Measurements from ENCODE around the gene PRXL2A. TPM values are rescaled to one million over a fixed set of nuclear protein-coding genes. Genes with fewer than 3 reads are reported as not detected.
"Not testable (repeated sequence)": the region's sequence is repeated elsewhere in the genome, so short reads cannot be mapped to it uniquely, and the experiment has no call there.

PRXL2A gene
- total and polyA plus RNA-seq, 5 donors, result 91.3 to 162 (median 105) TPM

DNA sequence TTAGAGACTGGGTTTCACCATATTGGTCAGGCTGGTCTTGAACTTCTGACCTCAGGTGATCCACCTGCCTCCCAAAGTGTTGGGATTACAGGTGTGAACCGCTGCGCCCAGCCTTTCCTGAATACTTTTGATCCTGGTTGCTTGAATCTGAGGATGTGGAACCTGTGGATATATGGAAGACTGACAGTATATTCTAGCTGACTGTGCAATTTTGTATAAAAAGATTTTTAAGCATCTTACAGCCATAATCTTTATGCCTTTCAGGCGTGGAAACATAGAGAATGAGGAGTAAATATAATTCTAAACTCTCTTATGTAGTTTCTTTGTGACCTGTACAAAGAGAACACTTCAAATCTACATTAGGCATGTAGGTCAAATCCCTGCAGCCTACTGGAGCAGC lies 61.9 kb downstream of the PRXL2A start:
- Histone ChIP-seq H3K27me3 (ENCODE audit: control insufficient read depth, insufficient read depth) (no peaks in the 10 kb centered on the region), H3K27ac (ENCODE audit: low read length) (no peak overlapping the region), H3K9me3 (ENCODE audit: control insufficient read depth, low read length) (no peaks in the 10 kb centered on the region), H3K4me3 (ENCODE audit: low read length) (no peak overlapping the region), H3K4me1 (ENCODE audit: control insufficient read depth, insufficient read depth, low read length) (peaks cover 44% of the 10 kb centered on the region)
- no peak for ATAC-seq
- no peak for DNase-seq
- WGBS, result 94% methylated on average over 3 of the region's 3 CpGs
- intact Hi-C loops (cut with DNase I), result no loop called here

DNA sequence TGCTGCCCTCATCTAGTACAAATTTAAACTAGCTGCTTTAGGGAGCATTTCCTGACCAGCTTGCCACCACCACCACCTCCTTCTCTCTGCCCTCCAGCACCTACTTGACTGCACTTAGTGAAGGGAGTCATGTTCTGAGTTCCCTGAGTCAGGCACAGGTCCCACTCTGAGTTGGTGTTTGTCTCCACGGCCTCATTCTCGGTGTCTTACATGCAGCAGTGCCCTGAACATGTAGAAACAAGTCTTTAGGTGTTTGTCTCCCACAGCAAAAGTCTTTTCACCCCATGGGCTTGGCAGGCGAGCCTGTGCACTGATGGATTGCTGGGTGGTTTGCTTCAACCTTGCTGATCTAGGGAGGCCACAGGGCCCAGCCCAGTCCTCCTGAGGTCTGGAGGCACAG lies 62.6 kb downstream of the PRXL2A start:
- DNase-seq (no peak), ATAC-seq (no peak)
- H3K27me3 ChIP-seq (ENCODE audit: control insufficient read depth, insufficient read depth), result no peaks in the 10 kb centered on the region
- H3K4me3 ChIP-seq (ENCODE audit: low read length), result no peak overlapping the region
- H3K9me3 ChIP-seq (ENCODE audit: control insufficient read depth, low read length), result no peaks in the 10 kb centered on the region
- peak overlapping the region; percentile 31 for H3K27ac ChIP-seq (ENCODE audit: low read length)
- WGBS, result 84% methylated on average over 3 of the region's 3 CpGs
- H3K4me1 ChIP-seq (ENCODE audit: control insufficient read depth, insufficient read depth, low read length), result peaks cover 40% of the 10 kb centered on the region
- intact Hi-C loops (cut with DNase I), result no loop called here

DNA sequence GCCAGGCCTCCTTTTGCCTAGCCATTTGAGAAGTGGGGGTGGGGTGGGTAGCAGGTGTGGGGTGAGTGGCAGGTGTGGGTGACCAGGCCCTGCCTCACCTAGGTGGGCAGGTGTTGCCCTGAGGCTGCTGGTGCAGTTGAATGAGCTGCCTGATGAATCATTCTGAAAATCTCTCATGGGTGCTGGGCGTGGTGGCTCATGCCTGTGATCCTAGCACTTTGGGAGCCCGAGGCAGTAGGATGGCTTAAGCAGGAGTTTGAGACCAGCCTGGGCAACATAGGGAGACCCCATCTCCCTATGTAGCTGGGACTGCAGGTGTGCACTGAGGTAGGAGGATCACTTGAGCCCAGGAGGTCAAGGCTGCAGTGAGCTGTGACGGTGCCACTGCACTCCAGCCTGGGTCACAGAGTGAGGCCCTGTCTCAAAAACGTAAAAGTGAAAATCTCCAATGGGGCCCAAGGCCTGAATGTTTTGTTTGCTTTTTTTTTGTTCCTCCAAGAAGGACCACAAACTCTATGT lies 63.4 kb downstream of the PRXL2A start:
- intact Hi-C loops (cut with DNase I), result no loop called here
- peaks cover 36% of the 10 kb centered on the region for H3K4me1 ChIP-seq (ENCODE audit: control insufficient read depth, insufficient read depth, low read length)
- H3K27ac ChIP-seq (ENCODE audit: low read length), result peak overlapping the region; percentile 40
- no peak for ATAC-seq
- H3K9me3 ChIP-seq (ENCODE audit: control insufficient read depth, low read length), result no peaks in the 10 kb centered on the region
- H3K27me3 ChIP-seq (ENCODE audit: control insufficient read depth, insufficient read depth), result no peaks in the 10 kb centered on the region
- no peak overlapping the region for H3K4me3 ChIP-seq (ENCODE audit: low read length)
- 75% methylated on average over 4 of the region's 4 CpGs for WGBS
- DNase-seq, result no peak

DNA sequence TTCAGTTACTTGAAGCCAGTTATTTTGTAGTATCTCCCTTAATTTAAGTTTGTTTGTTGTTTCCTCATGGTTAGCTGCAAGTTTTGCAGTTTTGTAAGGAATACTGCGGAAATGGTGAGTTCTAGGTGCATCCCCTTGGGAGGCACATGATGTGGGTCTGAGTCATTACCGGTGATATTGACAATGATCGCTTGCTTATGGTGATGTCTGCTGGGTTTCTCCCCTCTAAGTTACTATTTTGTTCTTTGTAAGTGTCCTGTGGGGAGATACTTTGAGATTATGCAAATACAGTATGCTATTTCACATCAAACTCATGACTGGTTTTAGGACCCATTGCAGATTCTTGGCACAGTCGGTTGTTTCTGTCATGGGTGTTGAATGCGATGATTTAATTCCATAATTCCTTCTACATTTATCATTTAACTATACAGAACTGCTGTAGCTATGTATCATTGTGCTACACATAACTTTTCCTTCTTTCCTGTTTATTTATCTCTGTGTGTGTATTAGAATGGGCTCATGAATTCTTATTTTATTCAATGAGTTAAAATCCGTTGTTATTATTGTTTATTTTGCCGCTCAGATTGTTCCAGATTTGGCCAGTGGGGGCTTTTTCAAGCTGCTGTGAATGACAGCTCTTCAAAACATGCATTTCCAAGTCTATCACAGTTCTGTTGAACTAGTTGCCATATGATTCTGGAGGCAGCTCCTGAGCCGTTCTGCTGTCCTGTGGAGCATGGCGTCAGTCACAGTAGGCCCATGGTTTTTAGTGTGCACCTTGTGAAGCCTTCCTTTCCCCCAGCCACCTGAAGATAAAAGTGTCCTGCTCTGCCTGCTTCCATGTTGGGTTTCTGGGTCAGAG lies 64.1 kb downstream of the PRXL2A start:
- 58% methylated on average over 9 of the region's 9 CpGs for WGBS
- ATAC-seq, result no peak
- intact Hi-C loops (cut with DNase I), result no loop called here

DNA sequence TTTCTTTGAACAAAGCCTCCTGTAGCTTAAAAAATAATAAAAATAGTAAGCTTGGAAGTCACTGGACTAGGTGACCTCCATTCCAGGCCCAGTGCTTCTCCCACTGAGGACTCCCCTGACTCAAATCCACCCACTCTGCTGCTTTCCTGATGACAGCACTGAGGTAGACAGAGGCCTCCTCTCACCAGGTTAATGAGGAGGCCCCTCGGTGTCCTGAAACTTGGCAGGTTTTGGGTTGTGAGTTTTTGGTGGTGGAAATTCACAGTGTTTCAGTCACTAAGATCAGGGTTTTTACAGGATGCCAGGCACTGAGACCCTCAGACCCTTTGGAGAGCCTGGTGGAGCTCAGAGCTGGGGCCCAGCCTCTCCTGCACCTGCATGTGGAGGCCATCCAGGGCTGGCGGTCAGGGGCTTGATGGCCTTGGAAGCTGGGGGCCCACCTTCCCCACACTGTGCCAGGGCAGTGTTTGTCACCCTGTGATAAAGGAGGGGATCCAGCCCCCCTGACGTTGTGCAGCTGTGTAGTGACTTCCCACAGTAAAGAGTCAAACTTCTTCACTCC lies 64.8 kb downstream of the PRXL2A start:
- DNase-seq, result no peak
- intact Hi-C loops (cut with DNase I), result no loop called here
- H3K4me1 ChIP-seq (ENCODE audit: control insufficient read depth, insufficient read depth, low read length), result peaks cover 31% of the 10 kb centered on the region

More for the DNA sequence above, 64.1 kb downstream of the PRXL2A start:
- no peak overlapping the region for H3K27ac ChIP-seq (ENCODE audit: low read length)
- H3K27me3 ChIP-seq (ENCODE audit: control insufficient read depth, insufficient read depth), result no peaks in the 10 kb centered on the region
- DNase-seq, result no peak
- H3K9me3 ChIP-seq (ENCODE audit: control insufficient read depth, low read length), result no peaks in the 10 kb centered on the region
- no peak overlapping the region for H3K4me3 ChIP-seq (ENCODE audit: low read length)
- H3K4me1 ChIP-seq (ENCODE audit: control insufficient read depth, insufficient read depth, low read length), result peaks cover 33% of the 10 kb centered on the region

DNA sequence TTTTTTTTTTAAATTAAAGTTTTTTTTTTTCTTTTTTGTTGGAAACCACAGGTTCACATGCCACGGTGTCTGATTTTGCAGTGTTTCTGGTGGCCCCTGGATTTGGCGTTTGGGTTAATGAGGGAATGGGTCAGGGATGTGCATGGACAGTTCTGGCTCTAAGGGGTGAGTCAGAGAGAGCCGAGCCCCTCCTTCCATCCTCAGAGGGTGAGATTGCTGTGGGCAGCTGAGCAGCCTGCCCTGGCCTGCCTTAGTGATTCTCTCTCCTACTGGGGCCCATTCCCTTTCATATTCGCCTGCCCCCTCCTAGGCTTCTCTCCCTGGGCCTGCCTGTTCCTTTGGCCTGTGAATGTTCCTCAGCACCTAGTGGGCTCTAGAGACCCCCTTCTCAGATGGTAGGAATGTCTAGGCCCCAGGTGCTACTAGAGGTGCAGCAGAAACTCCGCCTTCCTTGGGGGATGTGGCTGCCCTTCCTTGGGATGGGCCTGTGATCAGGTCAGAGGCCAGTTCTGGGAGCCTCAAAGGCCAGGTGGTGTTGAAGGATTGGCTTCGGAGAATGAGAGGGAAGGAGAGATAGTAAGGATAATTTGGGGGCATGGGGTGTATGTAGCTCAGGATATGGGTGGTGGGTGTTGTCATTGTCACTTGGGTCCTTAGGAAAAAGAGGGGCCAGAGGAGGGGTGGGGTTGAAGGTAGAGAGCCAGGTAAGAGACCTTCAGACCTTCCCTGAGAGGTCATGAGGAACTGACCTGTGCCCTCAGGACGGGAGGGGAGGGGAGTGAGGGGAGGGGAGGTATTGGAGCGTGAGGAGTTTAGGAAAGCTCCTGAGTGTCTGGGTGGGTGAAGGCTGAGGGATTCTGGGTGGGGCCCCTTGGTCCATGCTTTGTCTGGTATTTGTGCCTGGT lies 65.6 kb downstream of the PRXL2A start:
- H3K27ac ChIP-seq (ENCODE audit: low read length), result no peak overlapping the region
- WGBS, result 81% methylated on average over 8 of the region's 8 CpGs
- no peaks in the 10 kb centered on the region for H3K9me3 ChIP-seq (ENCODE audit: control insufficient read depth, low read length)
- ATAC-seq (no peak), DNase-seq (no peak)
- H3K4me3 ChIP-seq (ENCODE audit: low read length), result no peak overlapping the region
- no peaks in the 10 kb centered on the region for H3K27me3 ChIP-seq (ENCODE audit: control insufficient read depth, insufficient read depth)
- intact Hi-C loops (cut with DNase I), result no loop called here
- H3K4me1 ChIP-seq (ENCODE audit: control insufficient read depth, insufficient read depth, low read length), result peaks cover 28% of the 10 kb centered on the region

More for the DNA sequence above, 64.8 kb downstream of the PRXL2A start:
- Histone ChIP-seq H3K27ac (ENCODE audit: low read length) (peak overlapping the region; percentile 1), H3K9me3 (ENCODE audit: control insufficient read depth, low read length) (no peaks in the 10 kb centered on the region), H3K27me3 (ENCODE audit: control insufficient read depth, insufficient read depth) (no peaks in the 10 kb centered on the region), H3K4me3 (ENCODE audit: low read length) (no peak overlapping the region)
- 72% methylated on average over 3 of the region's 3 CpGs for WGBS
- no peak for ATAC-seq

DNA sequence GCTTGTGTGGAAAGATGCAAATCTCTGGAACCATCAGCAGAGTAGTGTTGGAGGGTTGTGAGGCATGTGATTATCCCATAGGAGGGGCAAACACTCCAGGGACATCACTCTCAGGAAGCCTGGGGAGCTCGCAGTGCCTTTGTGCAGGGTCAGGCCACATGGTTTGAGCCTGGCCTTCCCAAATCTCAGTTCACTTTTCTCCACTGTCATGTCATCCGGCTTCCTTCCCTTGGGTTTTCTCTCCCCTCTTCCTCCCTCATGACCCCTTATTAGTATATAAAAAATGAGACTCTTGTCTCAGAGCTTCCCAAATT lies 66.2 kb downstream of the PRXL2A start:
- H3K27me3 ChIP-seq (ENCODE audit: control insufficient read depth, insufficient read depth), result no peaks in the 10 kb centered on the region
- peak in 1 of 2 donors; percentile 66 for ATAC-seq
- peaks cover 28% of the 10 kb centered on the region for H3K4me1 ChIP-seq (ENCODE audit: control insufficient read depth, insufficient read depth, low read length)
- DNase-seq, result no peak
- no peaks in the 10 kb centered on the region for H3K9me3 ChIP-seq (ENCODE audit: control insufficient read depth, low read length)
- H3K27ac ChIP-seq (ENCODE audit: low read length), result no peak overlapping the region
- 60% methylated on average over 2 of the region's 2 CpGs for WGBS
- H3K4me3 ChIP-seq (ENCODE audit: low read length), result no peak overlapping the region
- intact Hi-C loops (cut with DNase I), result no loop called here

DNA sequence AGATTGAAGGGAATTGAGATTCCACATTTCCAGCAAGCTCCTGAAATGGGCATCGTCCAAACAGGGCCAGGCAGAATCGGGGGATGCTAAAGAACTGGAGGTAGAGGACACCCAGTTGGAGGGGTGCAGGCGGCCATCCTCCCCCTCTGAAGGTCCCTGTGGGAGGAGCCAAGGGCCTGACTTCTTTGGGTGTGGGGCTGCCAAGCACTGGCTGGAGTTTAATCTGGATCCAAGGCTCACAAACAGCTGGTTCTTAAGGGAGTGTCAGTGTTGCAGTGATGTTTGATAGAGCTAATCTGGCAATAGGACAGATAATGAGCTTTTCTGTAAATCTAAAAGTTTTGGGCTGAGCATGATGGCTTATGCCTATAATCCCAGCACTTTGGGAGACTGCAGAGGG lies 66.6 kb downstream of the PRXL2A start:
- Histone ChIP-seq H3K27ac (ENCODE audit: low read length) (no peak overlapping the region), H3K27me3 (ENCODE audit: control insufficient read depth, insufficient read depth) (no peaks in the 10 kb centered on the region), H3K9me3 (ENCODE audit: control insufficient read depth, low read length) (no peaks in the 10 kb centered on the region), H3K4me3 (ENCODE audit: low read length) (no peak overlapping the region), H3K4me1 (ENCODE audit: control insufficient read depth, insufficient read depth, low read length) (peaks cover 28% of the 10 kb centered on the region)
- WGBS, result 70% methylated on average over 3 of the region's 3 CpGs
- no peak for DNase-seq
- peak in 1 of 2 donors; percentile 60 for ATAC-seq
- intact Hi-C loops (cut with DNase I), result no loop called here

DNA sequence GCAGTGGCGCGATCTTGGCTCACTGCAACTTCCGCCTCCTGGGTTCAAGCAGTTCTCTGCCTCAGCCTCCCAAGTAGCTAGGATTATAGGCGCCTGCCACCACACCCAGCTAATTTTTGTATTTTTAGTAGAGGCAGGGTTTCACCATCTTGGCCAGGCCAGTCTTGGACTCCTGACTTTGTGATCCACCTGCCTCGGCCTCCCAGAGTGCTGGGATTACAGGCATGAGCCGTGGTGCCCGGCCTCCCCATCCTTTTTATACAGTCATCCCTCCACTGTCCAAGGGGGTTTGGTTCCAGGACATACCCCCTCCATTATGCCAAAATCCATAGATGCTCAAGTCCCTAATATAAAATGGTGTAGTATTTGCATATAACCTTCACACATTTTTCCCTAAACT lies 67.3 kb downstream of the PRXL2A start:
- ATAC-seq; H3K27ac ChIP-seq (ENCODE audit: low read length); H3K4me3 ChIP-seq (ENCODE audit: low read length); H3K9me3 ChIP-seq (ENCODE audit: control insufficient read depth, low read length); DNase-seq; intact Hi-C loops (cut with DNase I); H3K27me3 ChIP-seq (ENCODE audit: control insufficient read depth, insufficient read depth): not testable (repeated sequence)
- 91% methylated on average over 7 of the region's 7 CpGs for WGBS
- H3K4me1 ChIP-seq (ENCODE audit: control insufficient read depth, insufficient read depth, low read length), result peaks cover 26% of the 10 kb centered on the region

DNA sequence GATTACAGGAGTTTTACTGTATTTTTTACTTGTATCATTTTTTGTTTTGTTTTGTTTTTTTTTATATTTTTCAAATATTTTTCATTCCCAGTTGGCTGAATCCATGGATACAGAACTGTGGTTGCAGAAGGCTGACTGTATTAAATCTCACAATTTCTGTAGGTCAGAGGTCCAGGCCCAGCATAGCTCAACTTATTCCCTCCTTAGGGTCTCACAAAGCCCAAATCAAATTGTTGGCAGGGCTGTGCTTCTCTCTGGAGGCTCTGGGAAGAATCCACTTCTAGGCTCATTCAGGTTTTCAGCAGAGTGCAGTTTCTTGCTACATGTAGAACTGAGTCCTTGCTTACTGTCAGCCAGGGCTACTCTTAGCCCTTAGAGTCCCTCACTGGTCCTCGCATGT lies 68.3 kb downstream of the PRXL2A start:
- Histone ChIP-seq H3K27me3 (ENCODE audit: control insufficient read depth, insufficient read depth) (no peaks in the 10 kb centered on the region), H3K9me3 (ENCODE audit: control insufficient read depth, low read length) (no peaks in the 10 kb centered on the region), H3K4me3 (ENCODE audit: low read length) (no peak overlapping the region), H3K4me1 (ENCODE audit: control insufficient read depth, insufficient read depth, low read length) (peaks cover 17% of the 10 kb centered on the region), H3K27ac (ENCODE audit: low read length) (peak overlapping the region; percentile 28)
- DNase-seq (no peak), ATAC-seq (no peak)
- 94% methylated on average over 1 of the region's 1 CpG for WGBS
- intact Hi-C loops (cut with DNase I), result no loop called here

DNA sequence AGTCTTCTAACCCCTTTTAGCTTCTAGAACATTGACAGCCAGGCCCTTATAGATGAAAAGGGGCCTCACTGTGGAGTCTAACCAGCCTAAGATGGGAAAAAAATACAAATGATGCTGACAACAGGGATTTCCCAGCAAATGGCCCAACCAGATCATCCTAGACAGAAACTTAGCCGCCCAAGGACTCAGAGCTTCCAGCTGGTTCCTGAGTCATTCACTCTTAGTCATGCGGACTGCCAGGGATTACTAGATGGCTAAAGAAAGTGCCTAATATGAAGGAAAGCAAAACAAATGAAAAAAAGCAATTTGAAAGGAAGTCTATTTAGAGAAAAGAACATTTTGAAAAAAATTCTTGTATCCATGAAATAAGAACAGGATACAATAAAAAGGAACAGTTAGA lies 69.5 kb downstream of the PRXL2A start:
- Histone ChIP-seq H3K27ac (ENCODE audit: low read length) (no peak overlapping the region), H3K27me3 (ENCODE audit: control insufficient read depth, insufficient read depth) (no peaks in the 10 kb centered on the region), H3K4me1 (ENCODE audit: control insufficient read depth, insufficient read depth, low read length) (peaks cover 14% of the 10 kb centered on the region), H3K9me3 (ENCODE audit: control insufficient read depth, low read length) (no peaks in the 10 kb centered on the region), H3K4me3 (ENCODE audit: low read length) (no peak overlapping the region)
- DNase-seq (no peak), ATAC-seq (no peak)
- 78% methylated on average over 2 of the region's 2 CpGs for WGBS
- intact Hi-C loops (cut with DNase I), result no loop called here

Measured in right cardiac atrium (tissue), 5 donors.